ENCODE data around the gene SVEP1.

DNA sequence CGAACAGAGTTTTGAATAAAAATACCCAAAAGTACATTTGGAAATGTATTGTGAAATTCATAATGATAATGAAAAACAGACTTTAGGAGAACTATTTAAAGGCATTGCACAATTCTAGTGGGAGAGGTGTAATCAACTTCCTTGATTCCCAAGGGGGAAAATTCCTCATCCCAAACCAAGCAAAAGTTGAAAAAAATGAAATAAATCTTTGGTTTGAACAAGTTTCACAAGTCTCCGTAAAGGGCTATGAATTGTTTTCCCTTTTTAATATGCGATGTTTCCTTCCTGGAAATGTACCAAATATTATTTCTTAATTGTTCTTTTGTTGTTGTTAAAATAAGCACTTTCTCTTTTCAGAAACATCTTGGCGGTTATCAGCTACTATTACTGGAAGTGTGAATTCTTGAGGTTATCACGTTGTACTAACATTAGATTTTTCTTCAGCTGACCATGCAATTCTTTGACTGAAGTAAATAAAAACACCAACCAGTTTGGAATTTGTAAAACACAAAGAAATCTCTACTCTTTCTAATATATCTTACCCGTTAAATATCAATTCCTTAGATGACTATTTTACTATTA lies 59.3 kb downstream of the SVEP1 start:
- no peak for TF ChIP-seq SIN3A (IDR thresholded peaks at IDR 0.05; ENCODE audit: borderline replicate concordance, insufficient read depth, low read length)
- TF ChIP-seq POLR2AphosphoS5 (IDR thresholded peaks at IDR 0.05; ENCODE audit: low read depth, low read length), result no peak
- no peak for TF ChIP-seq FOXP2 (optimal IDR thresholded peaks at IDR 0.05; ENCODE audit: borderline replicate concordance, extremely low read depth, extremely low read length, insufficient read depth)
- TF ChIP-seq, protein P1, sequence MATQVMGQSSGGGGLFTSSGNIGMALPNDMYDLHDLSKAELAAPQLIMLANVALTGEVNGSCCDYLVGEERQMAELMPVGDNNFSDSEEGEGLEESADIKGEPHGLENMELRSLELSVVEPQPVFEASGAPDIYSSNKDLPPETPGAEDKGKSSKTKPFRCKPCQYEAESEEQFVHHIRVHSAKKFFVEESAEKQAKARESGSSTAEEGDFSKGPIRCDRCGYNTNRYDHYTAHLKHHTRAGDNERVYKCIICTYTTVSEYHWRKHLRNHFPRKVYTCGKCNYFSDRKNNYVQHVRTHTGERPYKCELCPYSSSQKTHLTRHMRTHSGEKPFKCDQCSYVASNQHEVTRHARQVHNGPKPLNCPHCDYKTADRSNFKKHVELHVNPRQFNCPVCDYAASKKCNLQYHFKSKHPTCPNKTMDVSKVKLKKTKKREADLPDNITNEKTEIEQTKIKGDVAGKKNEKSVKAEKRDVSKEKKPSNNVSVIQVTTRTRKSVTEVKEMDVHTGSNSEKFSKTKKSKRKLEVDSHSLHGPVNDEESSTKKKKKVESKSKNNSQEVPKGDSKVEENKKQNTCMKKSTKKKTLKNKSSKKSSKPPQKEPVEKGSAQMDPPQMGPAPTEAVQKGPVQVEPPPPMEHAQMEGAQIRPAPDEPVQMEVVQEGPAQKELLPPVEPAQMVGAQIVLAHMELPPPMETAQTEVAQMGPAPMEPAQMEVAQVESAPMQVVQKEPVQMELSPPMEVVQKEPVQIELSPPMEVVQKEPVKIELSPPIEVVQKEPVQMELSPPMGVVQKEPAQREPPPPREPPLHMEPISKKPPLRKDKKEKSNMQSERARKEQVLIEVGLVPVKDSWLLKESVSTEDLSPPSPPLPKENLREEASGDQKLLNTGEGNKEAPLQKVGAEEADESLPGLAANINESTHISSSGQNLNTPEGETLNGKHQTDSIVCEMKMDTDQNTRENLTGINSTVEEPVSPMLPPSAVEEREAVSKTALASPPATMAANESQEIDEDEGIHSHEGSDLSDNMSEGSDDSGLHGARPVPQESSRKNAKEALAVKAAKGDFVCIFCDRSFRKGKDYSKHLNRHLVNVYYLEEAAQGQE (IDR thresholded peaks at IDR 0.05; ENCODE audit: insufficient read depth in 1 of 2, low read depth in 2 of 2, low read length in 2 of 2), result no peak
